ENCODE data around the gene SECISBP2L.

GRCh38 chr15:49041426-49041825, 4.8 kb downstream of the SECISBP2L start:
- TF ChIP-seq CTCF (IDR thresholded peaks at IDR 0.05) = no peak
- no peak for TF ChIP-seq POLR2A (IDR thresholded peaks at IDR 0.05)

All from right lobe of liver (tissue), 4 donors.